ENCODE results near the gene NPRL2.

NPRL2 gene

DNA sequence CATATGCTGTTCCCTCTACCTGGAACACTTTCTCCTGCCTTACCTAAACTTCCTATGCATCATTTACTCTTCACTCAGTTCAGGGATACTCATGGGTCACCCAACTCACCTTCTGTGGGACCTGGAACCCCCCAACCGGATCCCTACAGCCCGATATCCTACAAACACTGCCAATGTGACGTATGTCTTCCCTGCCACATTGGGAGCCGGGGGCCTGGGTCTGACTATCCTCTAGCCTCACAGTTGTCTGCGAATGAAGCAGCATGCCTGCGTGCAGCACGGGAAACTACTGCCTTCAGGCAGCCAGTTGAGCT, 405 bp downstream of the NPRL2 start:
- Histone ChIP-seq H3K9ac (ENCODE audit: low read length) (peak overlapping the region; percentile 86), H3K79me2 (ENCODE audit: insufficient read depth, low read length) (no peaks in the 10 kb centered on the region), H4K20me1 (ENCODE audit: insufficient read depth, low read length) (no peaks in the 10 kb centered on the region), H3K9me2 (ENCODE audit: low read depth, low read length) (no peaks in the 10 kb centered on the region), H3K4me1 (ENCODE audit: insufficient read depth, low read length, severe bottlenecking) (peaks cover 35% of the 10 kb centered on the region), H2AFZ (ENCODE audit: low read length) (no peak overlapping the region), H3K27ac (ENCODE audit: low read depth, low read length, poor library complexity, severe bottlenecking) (peak overlapping the region; percentile 31), H3K36me3 (ENCODE audit: insufficient read depth, low read length) (peaks cover 44% of the 10 kb centered on the region; the same call in 1 of the 2 replicates), H3F3A (ENCODE audit: insufficient read depth, low read length) (no peaks in the 10 kb centered on the region), H3K4me3 (ENCODE audit: low read depth, low read length, poor library complexity, severe bottlenecking) (peak overlapping the region; percentile 76), H3K9me3 (ENCODE audit: low read length) (no peaks in the 10 kb centered on the region), H3K27me3 (ENCODE audit: insufficient read depth, low read length) (no peaks in the 10 kb centered on the region), H3K4me2 (ENCODE audit: low read length) (peak overlapping the region; percentile 88)
- TF ChIP-seq, protein P1, sequence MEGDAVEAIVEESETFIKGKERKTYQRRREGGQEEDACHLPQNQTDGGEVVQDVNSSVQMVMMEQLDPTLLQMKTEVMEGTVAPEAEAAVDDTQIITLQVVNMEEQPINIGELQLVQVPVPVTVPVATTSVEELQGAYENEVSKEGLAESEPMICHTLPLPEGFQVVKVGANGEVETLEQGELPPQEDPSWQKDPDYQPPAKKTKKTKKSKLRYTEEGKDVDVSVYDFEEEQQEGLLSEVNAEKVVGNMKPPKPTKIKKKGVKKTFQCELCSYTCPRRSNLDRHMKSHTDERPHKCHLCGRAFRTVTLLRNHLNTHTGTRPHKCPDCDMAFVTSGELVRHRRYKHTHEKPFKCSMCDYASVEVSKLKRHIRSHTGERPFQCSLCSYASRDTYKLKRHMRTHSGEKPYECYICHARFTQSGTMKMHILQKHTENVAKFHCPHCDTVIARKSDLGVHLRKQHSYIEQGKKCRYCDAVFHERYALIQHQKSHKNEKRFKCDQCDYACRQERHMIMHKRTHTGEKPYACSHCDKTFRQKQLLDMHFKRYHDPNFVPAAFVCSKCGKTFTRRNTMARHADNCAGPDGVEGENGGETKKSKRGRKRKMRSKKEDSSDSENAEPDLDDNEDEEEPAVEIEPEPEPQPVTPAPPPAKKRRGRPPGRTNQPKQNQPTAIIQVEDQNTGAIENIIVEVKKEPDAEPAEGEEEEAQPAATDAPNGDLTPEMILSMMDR (IDR thresholded peaks at IDR 0.05; ENCODE audit: low read length): no peak
- no peak for TF ChIP-seq EZH2 (IDR thresholded peaks at IDR 0.05; ENCODE audit: borderline replicate concordance, low read length)

DNA sequence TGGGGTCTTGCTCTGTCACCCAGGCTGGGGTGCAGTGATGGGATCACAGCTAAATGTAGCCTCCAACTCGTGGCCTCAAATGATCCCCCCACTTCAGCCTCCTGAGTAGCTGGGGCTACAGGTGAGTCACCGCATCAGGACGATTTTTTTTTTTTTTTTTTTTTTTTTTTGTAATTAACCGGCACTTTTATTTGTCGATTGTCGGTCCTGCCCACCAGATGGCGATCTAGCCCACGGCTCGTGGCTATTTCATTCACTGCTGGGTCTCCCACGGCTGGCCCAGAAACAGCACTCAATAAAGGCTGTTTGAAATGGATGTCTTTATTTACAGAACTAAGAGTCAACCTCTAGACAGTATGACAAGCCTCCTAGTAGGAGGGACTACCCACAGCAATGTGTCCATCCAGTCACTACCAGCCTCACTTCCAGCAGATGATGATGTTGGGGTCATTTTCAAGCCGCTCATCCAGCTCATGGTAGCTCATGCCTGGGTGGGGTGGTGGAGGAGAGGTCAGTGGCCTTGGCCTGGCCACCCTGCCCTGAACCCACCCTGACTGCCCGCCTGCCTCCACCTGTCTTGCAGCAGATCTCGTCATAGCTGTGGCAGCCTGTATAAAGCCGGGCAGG, 3.3 kb downstream of the NPRL2 start:
- H3K9me2 ChIP-seq (ENCODE audit: low read depth, low read length): no peaks in the 10 kb centered on the region
- no peak overlapping the region for H2AFZ ChIP-seq (ENCODE audit: low read length)
- H3K27me3 ChIP-seq (ENCODE audit: insufficient read depth, low read length): no peaks in the 10 kb centered on the region
- H3K36me3 ChIP-seq (ENCODE audit: insufficient read depth, low read length): peaks cover 18% of the 10 kb centered on the region; the same call in 1 of the 2 replicates
- H4K20me1 ChIP-seq (ENCODE audit: insufficient read depth, low read length): no peaks in the 10 kb centered on the region
- no peaks in the 10 kb centered on the region for H3K79me2 ChIP-seq (ENCODE audit: insufficient read depth, low read length)
- no peaks in the 10 kb centered on the region for H3K9me3 ChIP-seq (ENCODE audit: low read length)
- H3K4me3 ChIP-seq (ENCODE audit: low read depth, low read length, poor library complexity, severe bottlenecking): no peak overlapping the region
- no peak overlapping the region for H3K27ac ChIP-seq (ENCODE audit: low read depth, low read length, poor library complexity, severe bottlenecking)
- no peaks in the 10 kb centered on the region for H3F3A ChIP-seq (ENCODE audit: insufficient read depth, low read length)
- no peak overlapping the region for H3K4me2 ChIP-seq (ENCODE audit: low read length)
- no peak overlapping the region for H3K9ac ChIP-seq (ENCODE audit: low read length)
- TF ChIP-seq, protein P1 (IDR thresholded peaks at IDR 0.05; ENCODE audit: low read length): peak; percentile 49
- TF ChIP-seq EZH2 (IDR thresholded peaks at IDR 0.05; ENCODE audit: borderline replicate concordance, low read length): no peak
- peaks cover 36% of the 10 kb centered on the region for H3K4me1 ChIP-seq (ENCODE audit: insufficient read depth, low read length, severe bottlenecking)

DNA sequence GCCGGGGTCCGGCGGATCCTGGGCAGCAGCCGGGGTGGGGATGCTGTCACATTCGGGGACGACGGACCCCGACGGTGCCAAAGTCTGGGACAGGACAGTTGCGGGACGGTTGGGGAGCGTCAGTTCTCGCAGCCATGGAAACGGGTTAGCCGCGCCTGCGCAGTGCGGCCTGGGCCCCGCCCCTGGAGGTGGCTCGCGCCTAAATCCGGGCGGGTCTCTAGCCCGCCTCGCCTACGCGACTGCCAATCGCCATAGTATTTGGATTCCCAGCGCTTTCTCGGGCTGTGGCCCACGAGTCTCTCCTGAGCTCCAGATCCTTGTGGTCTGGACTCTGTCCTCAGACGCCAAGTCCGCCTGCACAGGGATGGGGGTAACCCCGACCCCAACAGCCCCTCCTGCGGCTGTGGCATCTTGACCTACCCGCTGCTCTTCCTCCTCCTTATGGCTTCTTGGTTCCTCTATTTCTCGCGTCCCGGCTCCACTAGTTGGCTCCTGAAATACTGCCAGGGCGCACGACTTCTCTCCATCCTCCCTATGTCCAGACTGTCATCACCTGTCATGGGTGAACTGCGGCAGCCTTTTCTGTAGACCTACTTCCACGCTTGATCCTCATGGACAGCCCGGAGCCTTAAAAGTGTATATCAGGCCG, 4.9 kb downstream of the NPRL2 start, which contains the start of gene ZMYND10:
ZMYND10 (minus strand) TSS at position 147 of the 649 bp plus-strand sequence. CDS start 153 bp downstream, outside the sequence.
- H4K20me1 ChIP-seq (ENCODE audit: insufficient read depth, low read length): no peaks in the 10 kb centered on the region
- no peaks in the 10 kb centered on the region for H3K27me3 ChIP-seq (ENCODE audit: insufficient read depth, low read length)
- no peak within 1 kb of the TSS for H2AFZ ChIP-seq (ENCODE audit: low read length)
- no peaks in the 10 kb centered on the region for H3K9me2 ChIP-seq (ENCODE audit: low read depth, low read length)
- TF ChIP-seq, protein P1 (IDR thresholded peaks at IDR 0.05; ENCODE audit: low read length): no peak
- no peak for TF ChIP-seq EZH2 (IDR thresholded peaks at IDR 0.05; ENCODE audit: borderline replicate concordance, low read length)
- H3K9me3 ChIP-seq (ENCODE audit: low read length): no peaks in the 10 kb centered on the region
- peaks cover 33% of the 10 kb centered on the region for H3K4me1 ChIP-seq (ENCODE audit: insufficient read depth, low read length, severe bottlenecking)
- peak within 1 kb of the TSS; percentile 55 for H3K9ac ChIP-seq (ENCODE audit: low read length)
- H3F3A ChIP-seq (ENCODE audit: insufficient read depth, low read length): no peaks in the 10 kb centered on the region
- H3K36me3 ChIP-seq (ENCODE audit: insufficient read depth, low read length): peaks cover 18% of the 10 kb centered on the region; the same call in 1 of the 2 replicates
- H3K79me2 ChIP-seq (ENCODE audit: insufficient read depth, low read length): no peaks in the 10 kb centered on the region
- peak within 1 kb of the TSS; percentile 46 for H3K4me3 ChIP-seq (ENCODE audit: low read depth, low read length, poor library complexity, severe bottlenecking)
- H3K4me2 ChIP-seq (ENCODE audit: low read length): peak within 1 kb of the TSS; percentile 65
- no peak within 1 kb of the TSS for H3K27ac ChIP-seq (ENCODE audit: low read depth, low read length, poor library complexity, severe bottlenecking)

Data from OCI-LY1 (cell line).